Stimulated activated CD4-positive, alpha-beta T cell treated with anti-CD3 and anti-CD28 coated beads, Interleukin-4, amount 100 ng/mL, for 1 hour (primary cell): ENCODE results near the gene KIF14.
"Not testable (repeated sequence)": the region's sequence is repeated elsewhere in the genome, so short reads cannot be mapped to it uniquely, and the experiment has no call there.

Experiments
- DNase-seq: peaks from one replicate; pipeline ENCODE4 v3.0.0-alpha.2; 2020

KIF14 gene

DNA sequence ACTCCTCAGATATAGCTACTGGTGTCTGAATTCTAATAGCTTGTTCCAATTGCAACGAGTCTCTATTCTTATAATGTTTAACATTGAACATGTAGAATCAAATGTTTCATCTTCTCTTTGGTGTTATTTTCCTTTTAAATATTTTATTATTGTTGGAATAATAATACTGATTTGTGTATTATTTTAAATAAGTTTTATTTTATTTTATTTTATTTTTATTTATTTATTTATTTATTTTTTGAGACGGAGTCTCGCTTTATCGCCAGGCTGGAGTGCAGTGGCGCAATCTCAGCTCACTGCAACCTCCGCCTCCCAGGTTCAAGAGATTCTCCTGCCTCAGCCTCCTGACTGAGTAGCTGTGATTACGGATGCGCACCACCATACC, 10.0 kb upstream of the KIF14 start:
- not testable (repeated sequence) for DNase-seq

DNA sequence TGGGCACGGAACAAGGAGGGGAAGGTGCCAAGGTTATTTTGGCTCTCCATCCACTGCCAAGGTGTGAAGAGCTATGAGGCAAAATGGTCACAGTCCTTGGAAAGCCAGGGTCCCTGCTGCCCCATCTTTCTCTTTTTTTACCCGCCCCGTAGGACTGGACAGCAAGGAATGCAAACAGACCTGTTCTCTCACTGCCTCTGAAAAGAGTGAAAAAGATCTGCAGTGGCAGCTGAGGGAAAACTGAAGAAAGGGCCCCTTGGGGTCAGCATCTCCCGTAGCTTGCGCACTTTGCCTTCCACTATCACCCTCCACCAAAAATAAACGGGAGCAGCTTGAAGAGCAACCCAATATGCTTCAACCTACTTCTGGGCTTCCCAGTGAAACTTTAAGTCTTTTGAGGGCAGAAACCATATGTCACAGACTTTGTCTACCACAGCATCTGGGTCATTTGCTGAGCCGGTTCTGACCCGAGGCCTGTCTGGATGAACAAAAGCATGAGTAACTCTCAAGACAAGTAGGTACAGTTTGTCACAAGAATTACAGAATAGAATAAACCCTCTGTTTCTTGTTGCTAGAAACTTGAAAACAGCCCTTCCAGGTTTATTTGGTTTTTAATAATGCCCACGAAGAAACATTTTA, 9.4 kb upstream of the KIF14 start:
- no peak for DNase-seq

DNA sequence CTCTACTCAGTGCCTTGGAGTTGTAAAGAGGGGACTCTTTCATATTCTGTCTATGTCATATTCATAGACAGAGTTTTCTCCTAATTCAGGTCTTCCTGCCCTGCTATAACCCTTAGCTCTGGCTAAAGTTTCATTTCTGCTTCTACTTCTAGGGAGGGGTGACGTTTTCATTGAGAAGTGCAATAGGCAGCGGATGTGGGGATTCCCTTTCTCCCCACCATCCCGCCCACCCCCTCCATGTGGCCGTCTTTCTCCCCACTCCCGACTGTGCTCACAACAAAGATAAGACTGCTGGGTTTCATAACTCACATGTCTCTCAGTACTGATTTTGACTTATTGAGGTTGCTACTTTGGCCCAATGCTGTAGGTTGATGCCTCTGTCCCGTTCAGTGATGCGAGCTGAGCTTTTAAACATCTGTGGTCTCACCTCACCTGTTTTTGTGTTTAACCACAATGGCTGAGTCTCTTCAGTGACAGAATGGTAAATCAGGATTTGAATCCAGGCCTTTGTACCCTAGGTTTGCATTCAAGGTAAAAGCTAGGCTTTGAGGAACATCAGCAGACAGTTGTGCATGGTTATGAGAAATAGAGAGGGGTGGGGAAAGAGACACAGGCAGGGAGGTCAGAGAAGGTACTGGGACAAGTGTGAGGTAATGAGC, 7.8 kb upstream of the KIF14 start:
- peak; percentile 28 for DNase-seq

DNA sequence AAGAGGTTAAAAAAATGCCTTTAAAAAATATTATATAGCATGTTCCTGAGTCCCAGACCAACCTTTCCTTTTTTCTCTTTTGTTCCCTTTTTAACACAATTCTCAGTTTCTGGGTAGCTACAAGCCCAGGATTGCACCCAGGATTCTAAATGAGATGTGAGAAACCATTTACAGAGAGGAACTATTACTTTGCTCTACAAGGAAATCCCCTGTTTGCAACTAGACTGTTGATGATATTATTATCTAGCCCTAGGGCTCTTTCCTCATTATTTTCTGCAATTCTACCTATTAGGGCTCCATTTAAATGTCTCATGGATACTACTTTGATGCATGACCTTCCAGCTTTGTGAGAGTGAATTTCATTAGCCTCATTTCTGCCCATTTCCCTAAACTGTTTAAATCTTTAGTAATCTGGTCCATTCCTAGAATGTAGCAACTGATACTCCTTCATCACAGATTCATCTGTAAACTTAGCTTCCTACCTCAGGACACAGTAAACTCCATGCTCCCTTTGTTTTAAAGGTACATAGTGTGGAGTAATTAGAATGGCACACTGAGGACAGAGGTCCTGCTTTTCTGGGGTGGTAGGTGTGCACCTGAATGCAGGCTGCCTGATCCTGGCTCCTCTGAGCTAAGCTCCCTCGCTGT, 7.1 kb upstream of the KIF14 start:
- no peak for DNase-seq

DNA sequence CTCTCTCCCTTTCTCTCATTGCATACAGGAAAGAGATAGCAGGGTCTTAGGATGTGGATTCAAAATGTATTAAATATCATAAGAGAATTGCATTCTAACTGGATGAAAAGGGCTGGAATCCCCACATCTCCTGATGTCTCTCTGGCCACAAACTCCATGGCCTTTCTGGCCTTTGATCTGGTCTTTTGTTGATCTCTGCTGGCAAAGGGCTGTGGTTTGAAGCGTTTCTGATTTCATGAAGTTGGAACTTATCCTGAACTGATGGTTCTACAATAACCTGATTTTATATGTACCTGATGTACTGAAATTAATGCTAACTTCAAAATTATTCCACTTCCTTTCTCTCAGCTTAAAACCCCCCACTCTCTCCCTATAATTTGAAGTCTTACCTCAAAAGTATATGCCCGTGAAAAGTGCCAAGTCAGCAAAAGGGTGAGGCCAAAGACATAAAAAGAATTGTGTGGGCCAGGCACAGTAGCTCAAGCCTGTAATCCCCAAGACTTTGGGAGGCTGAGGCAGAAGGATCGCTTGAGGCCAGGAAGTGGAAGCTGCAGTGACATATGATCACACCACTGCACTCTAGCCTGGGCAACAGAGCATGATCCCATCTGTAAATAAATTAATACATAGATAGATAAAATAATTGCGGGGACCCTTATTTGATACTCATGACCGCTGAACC, 6.4 kb upstream of the KIF14 start:
- no peak for DNase-seq

DNA sequence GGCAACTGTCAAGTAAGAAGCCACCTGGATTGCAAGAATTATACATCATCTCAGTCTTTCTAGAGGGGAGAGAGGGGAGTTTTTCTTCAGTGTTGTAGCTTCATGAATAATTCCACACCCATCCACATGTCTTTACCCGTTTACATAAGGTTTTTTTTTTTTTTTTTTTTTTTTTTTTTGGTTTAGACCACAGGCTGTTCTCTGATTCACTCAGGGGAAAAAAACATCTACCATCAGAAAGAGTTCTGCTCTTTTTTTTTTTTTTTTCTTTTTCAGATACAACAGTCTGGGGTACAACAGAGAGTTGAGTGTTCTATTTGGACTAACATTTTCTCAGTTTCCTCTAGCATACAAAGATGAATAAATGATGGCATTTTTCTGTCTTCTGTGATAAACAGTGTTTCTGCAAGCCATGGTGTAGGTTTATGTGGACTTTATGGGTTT, 4.9 kb upstream of the KIF14 start:
- no peak for DNase-seq

DNA sequence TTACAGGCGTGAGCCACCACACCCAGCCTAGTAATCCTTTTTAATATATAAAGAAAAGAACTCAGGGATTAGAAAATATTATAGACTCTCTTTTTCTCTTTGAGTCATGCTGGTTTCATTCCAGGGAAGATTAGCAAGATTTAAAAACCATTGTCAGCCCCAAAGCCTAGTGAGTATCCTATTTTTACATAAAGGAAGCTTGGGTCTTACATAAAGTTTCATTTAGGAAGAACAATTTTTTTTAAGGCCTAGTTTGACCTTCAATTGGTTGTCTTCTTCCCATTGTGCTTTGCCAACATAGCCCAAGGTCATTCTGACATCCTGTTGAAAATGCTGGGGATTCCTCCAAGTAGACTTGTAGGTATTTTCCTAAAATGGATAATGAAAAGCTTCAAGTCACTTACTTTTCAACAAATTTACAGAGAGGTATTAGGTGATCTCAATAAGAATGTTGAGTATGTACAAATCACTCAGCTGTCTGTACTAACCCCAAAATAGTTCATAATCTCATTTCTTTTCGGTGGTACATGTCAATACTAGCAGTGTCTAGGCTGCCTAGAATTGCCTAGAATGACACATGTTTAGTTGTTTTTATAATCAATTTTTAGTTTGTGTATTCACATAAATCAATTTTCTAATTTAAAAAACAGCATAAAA, 4.3 kb upstream of the KIF14 start:
- no peak for DNase-seq

DNA sequence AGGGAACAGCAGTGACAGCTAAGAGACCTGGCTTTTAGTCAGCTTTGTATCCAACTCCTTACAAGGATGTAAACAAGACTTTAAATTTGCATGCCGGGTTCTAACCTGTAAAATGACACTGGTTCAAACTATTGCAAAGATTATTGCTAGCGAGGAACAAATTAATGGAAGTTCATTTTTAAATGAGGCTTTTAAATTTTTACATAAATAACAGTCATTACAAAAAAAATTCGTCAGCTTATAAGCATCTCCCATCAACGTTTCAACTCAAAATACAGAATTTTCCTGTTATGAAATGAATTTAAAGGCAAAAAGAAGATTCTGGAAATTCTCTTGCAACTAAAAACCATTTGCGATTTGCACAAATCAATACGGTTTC, 668 bp downstream of the KIF14 start:
- no peak for DNase-seq

DNA sequence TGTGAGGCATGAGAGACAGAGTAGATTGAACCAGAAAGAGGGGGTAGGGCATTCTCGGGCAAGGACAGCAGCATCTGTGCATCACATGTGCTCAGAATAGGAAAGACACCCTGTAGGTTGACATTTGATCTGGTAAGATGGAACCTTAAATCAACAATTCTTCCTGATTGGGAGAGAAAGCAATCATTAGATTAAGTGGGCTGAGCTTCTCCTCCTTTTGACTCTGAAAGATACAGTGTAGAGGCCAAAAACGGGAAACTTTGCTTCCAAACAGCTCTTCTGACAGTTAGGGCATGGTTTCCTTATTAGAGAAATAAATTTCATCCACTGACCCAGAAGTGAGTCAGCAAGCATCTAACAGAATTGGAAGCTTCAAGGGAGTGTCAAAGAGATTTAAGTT, 9.7 kb downstream of the KIF14 start:
- DNase-seq: no peak

DNA sequence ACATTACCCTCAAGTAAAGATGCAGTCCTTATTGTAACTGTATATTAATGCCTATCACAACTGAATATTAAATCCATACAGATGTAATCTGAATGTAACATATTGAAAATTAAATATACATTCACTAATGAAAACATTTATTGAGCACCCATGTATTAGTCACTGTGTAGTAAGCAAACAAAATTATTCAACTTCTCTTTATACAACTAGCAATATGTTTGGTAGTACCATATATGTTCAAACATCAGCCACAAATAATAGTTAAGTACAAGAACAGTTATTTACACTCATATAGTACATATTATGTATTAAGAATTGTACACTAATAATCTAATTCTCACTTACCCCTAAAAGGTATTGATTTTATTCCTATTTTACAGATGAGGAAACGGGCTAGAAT, 17.9 kb downstream of the KIF14 start:
- no peak for DNase-seq

DNA sequence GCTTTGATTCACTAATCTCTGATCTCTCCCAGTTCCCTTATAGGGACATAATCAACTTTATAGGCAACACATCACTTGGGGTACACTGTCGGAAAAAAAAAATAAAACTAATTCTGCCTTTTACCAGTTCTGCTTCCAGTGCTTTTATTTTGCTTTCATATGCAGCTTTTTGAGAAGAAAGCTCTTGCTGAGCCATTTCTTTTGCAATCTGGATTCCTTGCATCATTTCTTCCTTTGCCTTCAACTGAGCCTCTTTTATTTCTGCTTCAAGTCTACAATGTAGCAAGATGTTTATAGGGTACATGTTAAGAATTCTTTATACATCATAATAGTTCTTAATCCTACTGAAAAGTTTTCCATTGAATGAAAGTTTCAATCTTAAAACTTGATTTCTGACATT, 30.6 kb downstream of the KIF14 start:
- no peak for DNase-seq

DNA sequence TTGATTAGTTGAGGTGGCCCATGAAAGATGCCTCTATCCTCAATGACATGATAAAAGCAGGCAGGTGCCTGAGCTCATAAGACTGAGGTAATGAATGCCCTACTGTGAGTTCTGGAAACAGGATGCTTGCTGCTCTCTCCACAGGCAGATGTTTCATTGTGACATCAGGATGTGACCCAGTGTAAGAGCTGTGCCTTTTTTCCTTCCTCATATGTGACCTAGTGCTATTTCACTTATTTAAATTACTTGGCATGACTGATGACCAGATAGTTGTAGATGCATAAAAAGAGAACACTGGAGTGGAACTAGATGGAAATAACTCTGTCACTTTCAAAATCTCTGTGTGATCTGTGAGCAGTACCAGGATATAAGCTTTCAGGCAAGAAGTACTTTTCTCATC, 31.9 kb downstream of the KIF14 start:
- DNase-seq: no peak

DNA sequence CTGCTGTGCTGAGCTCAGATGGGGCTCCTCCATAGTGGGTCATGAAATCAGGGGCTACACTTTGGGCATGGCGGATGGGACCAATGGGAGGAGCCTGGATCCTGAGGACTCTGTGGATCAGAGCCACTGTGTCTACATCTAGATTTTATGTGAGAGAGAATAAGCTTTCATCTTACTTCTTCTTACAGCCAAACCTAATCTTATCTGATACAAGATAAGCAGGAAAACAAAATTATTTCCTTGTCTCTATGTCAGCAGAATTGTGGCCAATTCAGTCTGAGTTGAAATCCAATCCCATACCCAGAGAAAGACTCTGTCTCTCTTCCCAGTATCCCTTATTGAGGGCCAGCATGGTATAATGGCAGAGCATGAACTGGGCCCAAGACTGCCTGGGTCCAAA, 56.2 kb downstream of the KIF14 start:
- no peak for DNase-seq

DNA sequence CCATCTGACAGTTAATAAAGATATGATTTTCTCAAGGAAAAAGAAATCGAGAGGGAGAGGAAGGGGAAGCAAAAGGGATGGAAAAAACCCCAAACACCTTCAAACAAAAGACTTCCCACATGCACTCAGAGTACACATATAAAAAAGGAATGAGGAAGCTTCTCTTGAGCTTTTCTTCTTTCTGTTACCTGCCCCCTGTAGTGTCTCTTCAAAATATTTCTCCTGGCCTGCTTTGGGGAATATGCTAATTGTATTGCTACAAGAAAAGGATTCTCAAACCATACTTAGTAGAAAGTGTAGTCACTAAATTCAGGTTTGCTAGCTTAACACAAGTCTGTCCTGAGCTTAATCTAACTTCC, 58.7 kb downstream of the KIF14 start:
- DNase-seq: no peak

DNA sequence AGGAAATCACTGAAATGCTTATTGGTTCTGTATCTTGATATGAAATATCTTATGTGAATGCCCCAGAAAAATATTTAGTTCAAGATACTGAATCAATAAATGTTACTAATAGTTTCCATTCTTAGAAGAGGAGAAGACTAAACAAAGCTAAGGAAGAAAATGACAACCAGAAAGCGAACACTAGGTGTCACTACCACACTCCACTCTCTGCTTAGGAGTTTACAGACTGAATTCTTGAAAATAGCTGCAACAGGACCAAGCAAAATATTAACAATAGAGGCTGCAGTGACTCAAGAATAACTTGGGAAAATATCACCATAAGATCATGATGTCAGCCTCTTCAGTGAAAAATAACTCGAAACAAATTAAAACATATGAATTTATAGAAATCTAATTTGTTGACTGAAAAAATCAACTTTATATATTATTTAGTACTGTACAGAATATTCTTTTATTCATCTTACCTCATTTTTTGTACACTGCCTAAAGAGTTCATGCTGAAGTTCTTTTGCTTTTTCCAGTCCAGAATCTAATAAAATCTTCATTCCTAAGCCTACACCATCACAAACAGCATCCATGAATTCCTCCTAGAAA, 61.6 kb downstream of the KIF14 start:
- DNase-seq: no peak

DNA sequence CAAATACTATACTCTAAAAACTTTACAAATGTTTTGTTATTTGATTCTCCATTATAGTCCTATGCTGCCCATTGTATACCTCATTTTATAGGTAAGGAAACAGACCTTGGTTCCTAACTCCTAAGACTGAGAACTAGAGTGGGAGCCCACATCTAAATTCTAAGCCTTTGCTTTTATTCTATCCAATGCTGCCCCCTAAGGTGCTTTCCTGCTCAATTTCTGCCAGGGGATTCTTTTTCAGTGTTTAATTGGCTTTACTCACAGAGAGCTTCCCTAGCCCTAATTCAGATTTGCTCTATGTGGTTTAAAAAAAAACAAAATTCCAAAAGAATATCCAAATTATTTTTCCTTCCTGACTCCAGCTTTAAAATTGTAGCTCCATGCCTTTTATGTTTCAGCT, 64.5 kb downstream of the KIF14 start:
- no peak for DNase-seq

DNA sequence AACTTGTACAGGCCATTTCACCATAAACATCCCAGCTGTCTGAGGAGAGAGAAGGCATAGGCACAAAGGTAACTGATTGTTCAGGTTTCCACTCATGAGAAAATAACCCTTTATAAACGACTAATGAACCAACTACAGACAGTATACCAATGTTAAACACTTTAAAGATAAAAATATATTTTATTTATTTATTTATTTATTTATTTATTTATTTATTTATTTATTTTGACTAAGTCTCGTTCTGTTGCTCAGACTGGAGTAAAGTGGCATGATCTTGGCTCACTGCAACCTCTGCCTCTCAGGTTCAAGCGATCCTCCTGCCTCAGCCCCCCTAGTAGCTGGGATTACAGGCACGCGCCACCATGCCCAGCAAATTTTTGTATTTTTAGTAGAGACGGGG, 67.8 kb downstream of the KIF14 start:
- not testable (repeated sequence) for DNase-seq

DNA sequence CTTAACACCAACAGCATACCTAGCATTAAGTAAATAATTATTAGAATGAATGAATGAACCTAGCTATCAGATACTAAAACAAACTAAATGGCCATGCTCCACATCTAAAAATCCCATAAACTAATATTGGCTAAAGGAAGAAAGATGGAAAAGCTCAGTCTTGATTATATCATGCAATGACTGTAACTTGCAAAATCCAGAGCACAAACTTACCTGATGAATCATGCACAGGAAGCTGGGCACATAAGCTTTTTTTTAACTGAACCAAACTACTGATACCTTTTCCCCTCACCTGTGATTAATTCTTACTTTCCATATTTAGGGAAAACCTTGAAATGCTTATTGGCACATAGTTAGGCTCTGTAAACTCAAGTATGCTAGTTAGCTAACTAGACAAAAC, 70.2 kb downstream of the KIF14 start:
- no peak for DNase-seq

DNA sequence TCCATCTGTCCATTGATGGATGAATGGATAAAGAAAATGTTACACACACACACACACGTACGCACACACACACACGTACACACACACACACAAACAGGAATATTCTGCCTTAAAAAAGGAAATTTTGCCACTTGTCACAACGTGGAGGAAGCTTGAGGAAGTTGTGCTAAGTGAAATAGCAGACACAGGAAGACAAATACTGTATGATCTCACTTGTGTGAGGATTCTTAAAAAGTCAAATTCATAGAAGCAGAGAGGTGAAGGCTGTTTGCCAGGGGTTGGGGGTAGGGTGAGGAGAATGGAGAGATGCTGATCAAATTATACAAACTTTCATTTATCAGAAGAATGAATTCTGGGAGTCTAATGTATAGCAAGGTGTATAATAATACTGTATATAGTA, 73.2 kb downstream of the KIF14 start:
- DNase-seq: no peak

DNA sequence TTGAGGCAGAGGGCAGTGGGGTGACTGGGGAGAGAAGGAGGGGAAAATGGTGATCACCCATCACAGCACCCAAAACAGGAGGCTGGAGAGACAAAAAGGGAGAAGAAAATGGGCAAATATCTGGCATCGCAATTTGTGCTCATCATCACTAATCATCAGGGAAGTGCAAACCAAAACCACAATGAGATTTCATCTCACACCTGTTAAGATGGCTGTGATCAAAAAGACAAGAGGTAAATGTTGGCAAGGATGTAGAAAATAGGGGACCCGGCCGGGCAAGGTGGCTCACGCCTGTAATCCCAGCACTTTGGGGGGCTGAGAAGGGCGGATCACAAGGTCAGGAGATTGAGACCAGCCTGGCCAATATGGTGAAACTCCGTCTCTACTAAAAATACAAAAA, 74.0 kb downstream of the KIF14 start:
- DNase-seq: no peak

DNA sequence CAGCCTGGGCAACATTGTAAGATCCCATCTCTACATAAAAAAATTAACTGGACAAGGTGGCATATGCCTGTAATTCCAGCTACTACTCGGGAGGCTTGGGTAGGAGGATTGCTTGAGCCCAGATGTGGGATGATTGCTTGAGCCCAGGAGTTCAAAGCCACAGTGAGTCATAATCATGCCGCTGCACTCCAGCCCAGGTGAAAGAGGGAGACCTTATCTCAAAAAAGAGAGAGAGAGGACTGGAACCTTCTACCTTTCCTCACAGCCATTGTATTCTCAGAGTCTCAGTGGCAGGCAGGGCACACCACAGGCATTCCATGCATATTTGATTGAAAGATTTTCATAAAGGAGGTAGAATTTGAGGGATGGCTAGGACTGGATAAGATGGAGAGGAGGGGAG, 78.4 kb downstream of the KIF14 start:
- no peak for DNase-seq

DNA sequence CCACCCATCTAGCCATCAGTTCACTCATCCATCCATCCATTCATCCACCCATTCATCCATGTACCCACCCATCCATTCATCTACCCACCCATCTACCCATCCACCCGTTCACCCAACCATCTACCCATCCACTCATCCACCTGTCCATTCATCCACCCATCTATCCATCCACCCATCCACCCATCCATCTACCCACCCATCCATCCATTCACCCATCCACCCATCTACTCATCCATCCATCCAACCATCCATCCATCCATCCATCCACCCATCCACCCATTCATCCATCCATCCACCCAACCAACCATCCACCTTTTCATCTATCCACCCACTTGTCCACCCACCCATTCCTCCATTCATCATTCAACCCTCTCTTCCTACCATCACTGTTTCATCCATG, 80.3 kb downstream of the KIF14 start:
- DNase-seq: no peak

DNA sequence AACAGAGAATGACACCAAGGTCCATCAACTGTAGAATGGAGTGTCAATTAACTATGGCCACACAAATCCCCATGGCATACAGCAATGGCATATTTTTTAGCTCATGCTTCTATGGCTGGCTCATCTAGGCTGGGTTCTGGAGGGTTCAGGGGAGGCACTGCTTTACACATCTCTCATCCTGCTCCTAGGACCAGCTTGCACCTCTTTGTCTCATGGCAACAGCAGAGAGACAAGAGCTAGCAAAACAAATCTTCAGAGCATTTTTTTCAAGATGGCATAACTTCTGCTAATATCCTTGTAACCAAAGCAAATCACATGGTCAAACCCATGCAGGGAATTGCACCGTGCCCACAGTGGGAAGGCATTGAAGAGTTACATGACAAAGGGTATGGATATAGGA, 82.4 kb downstream of the KIF14 start:
- DNase-seq: no peak
